Esophagus (tissue), 2 donors: ENCODE data around the gene SH2D4B. TPM values are rescaled to one million over a fixed set of nuclear protein-coding genes. Genes with fewer than 3 reads are reported as not detected.
"Not testable (repeated sequence)": the region's sequence is repeated elsewhere in the genome, so short reads cannot be mapped to it uniquely, and the experiment has no call there.

Experiments
- H3K27ac ChIP-seq, 2 donors: one replicate each; pipeline ENCODE4 v1.5.1; 2013; ENCODE audit warnings: low read depth in 2 of 2, mild to moderate bottlenecking in 2 of 2, inconsistent platforms in 1 of 2, low read length in 1 of 2, moderate library complexity in 1 of 2
- H3K27me3 ChIP-seq, 2 donors: one replicate each; pipeline ENCODE4 v1.6.1; 2013; ENCODE audit warnings: low read length in 2 of 2, control low read depth in 1 of 2, mild to moderate bottlenecking in 1 of 2; ENCODE audit not compliant: insufficient read depth in 2 of 2, control insufficient read depth in 1 of 2
- H3K36me3 ChIP-seq, 2 donors: one replicate each; pipeline ENCODE4 v1.6.1; 2013; ENCODE audit warnings: low read length in 1 of 2; ENCODE audit not compliant: control insufficient read depth in 2 of 2, insufficient read depth in 2 of 2
- H3K4me1 ChIP-seq, 2 donors: one replicate each; pipeline ENCODE4 v1.6.1; 2013; ENCODE audit warnings: low read length in 1 of 2; ENCODE audit not compliant: control insufficient read depth in 2 of 2, insufficient read depth in 2 of 2
- H3K4me3 ChIP-seq, 2 donors: one replicate each; pipeline ENCODE4 v1.5.1; 2013; ENCODE audit warnings: low read length in 2 of 2, mild to moderate bottlenecking in 2 of 2, low read depth in 1 of 2, moderate library complexity in 1 of 2
- H3K9me3 ChIP-seq, 2 donors: one replicate each; pipeline ENCODE4 v1.6.1; 2013; ENCODE audit warnings: mild to moderate bottlenecking in 2 of 2, low read depth in 1 of 2, low read length in 1 of 2, moderate library complexity in 1 of 2; ENCODE audit not compliant: control insufficient read depth in 2 of 2, insufficient read depth in 1 of 2
- WGBS, 2 donors: extraction: QIAGEN DNeasy Blood & Tissue Kit; methylation state at CpG; one replicate each; pipeline ENCODE4 v1.1.7; 2013; 5-methylcytosine and 5-hydroxymethylcytosine counted together
- polyA plus RNA-seq, 2 donors: library from polyadenylated mRNA; stranded (reverse); fragments of 200-250 nt; gene quantifications; one replicate each; pipeline ENCODE4 v1.2.3, GENCODE V29; 2013
- donor health status: healthy with polysubstance abuse.
- donor health status: Bipolar disorder and iron deficiency.

Gene SH2D4B
- polyA plus RNA-seq, 2 donors, result 0.02 TPM; not detected in 1

DNA sequence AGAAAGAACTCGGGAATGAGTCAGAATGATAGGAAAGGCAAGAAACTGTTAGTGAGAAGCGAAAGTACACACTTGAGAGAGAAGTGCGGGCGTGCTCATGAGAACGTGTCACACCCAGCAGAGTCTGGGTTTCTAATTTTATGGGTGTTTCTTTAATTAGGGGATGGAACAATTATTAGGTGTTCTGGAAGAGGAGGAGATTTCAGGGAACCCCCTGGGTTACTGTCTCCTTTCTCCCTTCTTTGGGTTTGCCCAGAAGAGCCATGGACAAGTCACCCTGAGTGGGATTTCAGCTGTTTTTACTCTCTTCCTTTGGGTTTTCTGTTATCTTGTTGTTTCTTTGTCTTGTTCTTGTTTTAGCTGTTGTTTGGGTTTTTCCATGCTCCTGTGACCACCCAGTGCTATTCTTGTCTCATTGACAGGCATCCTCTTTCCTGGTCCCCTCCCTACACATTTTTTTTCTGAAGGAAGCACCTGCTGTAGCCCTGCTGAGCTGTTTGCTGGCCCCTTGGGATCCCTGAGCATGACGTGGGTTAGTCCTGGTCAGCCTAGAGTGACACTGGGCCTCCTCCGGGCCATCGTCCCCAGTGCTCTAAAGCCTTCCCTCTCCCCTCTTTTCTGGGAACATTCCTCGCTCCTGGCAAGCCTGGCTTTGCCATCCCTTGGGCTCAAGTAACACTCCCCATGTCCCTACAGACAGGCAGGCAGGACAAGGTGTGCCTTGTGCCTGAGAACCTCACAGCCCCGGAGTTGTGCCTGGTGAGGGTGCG, 3.5 kb downstream of the SH2D4B start:
- Histone ChIP-seq H3K36me3 (no peaks in the 10 kb centered on the region), H3K27ac (no peak overlapping the region), H3K4me3 (peak overlapping the region; percentile 17 to 23), H3K27me3 (no peaks in the 10 kb centered on the region), H3K9me3 (no peaks in the 10 kb centered on the region), H3K4me1 (peaks cover 2 to 24% of the 10 kb centered on the region in 2 donors)
- 45 to 58% methylated on average over 11 of the region's 11 CpGs for WGBS, 2 donors

- H3K27me3 ChIP-seq, result no peaks in the 10 kb centered on the region
- 87% methylated on average over 4 of the region's 4 CpGs for WGBS, 2 donors
- H3K36me3 ChIP-seq, result no peaks in the 10 kb centered on the region
These were observed 4.4 kb downstream of the SH2D4B start for GRCh38 chr10:80542053-80542452.

DNA sequence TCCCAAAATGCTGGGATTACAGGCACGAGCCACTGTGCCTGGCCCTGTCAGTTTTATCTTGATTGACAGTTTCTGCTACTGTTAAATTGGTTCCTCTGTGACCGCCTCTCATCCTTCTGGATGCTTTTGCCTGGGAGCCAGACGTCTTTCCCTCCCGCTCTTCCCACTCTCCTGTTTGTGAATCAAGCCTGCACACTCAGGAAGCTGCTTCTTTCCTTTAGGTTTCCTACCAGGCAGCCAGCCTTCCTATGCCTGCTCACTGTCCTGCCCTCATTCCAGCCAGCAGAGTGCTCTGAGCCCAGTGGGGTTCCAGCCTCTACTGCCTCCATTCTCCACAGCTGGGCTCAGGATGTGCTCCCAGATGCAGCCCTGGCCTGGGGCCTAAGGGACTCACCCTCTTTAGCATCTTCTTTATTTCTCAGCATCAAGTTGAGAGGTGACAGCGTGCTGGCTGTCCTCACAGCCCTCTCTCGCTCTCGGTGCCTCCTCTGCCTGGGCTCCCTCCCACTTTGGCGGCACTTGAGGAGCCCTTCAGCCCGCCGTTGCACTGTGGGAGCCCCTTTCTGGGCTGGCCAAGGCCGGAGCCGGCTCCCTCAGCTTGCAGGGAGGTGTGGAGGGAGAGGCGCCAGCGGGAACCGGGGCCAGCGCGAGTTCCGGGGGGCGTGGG, 5.1 kb downstream of the SH2D4B start:
- no peaks in the 10 kb centered on the region for H3K9me3 ChIP-seq
- no peaks in the 10 kb centered on the region for H3K27me3 ChIP-seq
- no peaks in the 10 kb centered on the region for H3K36me3 ChIP-seq
- 93 to 94% methylated on average over 17 to 19 of the region's 19 CpGs for WGBS, 2 donors
- no peak overlapping the region for H3K27ac ChIP-seq
- H3K4me1 ChIP-seq, result peaks cover 0 to 23% of the 10 kb centered on the region in 2 donors
- no peak overlapping the region for H3K4me3 ChIP-seq

More at GRCh38 chr10:80542053-80542452, 4.4 kb downstream of the SH2D4B start:
- Histone ChIP-seq H3K4me3 (no peak overlapping the region), H3K27ac (no peak overlapping the region), H3K9me3 (no peaks in the 10 kb centered on the region), H3K4me1 (peaks cover 0 to 23% of the 10 kb centered on the region in 2 donors)

GRCh38 chr10:80543319-80543672, 5.6 kb downstream of the SH2D4B start:
- H3K27me3 ChIP-seq, H3K9me3 ChIP-seq, H3K36me3 ChIP-seq, H3K4me3 ChIP-seq, H3K27ac ChIP-seq: not testable (repeated sequence)
- peaks cover 0 to 23% of the 10 kb centered on the region in 2 donors for H3K4me1 ChIP-seq
- 96 to 99% methylated on average over 25 of the region's 25 CpGs for WGBS, 2 donors

- no peaks in the 10 kb centered on the region for H3K9me3 ChIP-seq
- H3K27me3 ChIP-seq, result no peaks in the 10 kb centered on the region
- no peaks in the 10 kb centered on the region for H3K36me3 ChIP-seq
- peaks cover 0 to 14% of the 10 kb centered on the region in 2 donors for H3K4me1 ChIP-seq
- H3K27ac ChIP-seq, result no peak overlapping the region
- 92 to 94% methylated on average over 12 of the region's 12 CpGs for WGBS, 2 donors
- H3K4me3 ChIP-seq, result no peak overlapping the region
These were observed 6.7 kb downstream of the SH2D4B start for GRCh38 chr10:80544316-80544953.

- peaks cover 0 to 7% of the 10 kb centered on the region in 2 donors for H3K4me1 ChIP-seq
- WGBS, 2 donors, result 88% methylated on average over 7 of the region's 7 CpGs
- no peak overlapping the region for H3K27ac ChIP-seq
These were observed 7.7 kb downstream of the SH2D4B start for GRCh38 chr10:80545258-80545881.

GRCh38 chr10:80552151-80552646, 14.5 kb downstream of the SH2D4B start:
- no peak overlapping the region for H3K27ac ChIP-seq
- H3K4me1 ChIP-seq, result no peaks in the 10 kb centered on the region
- H3K36me3 ChIP-seq, result no peaks in the 10 kb centered on the region
- no peaks in the 10 kb centered on the region for H3K9me3 ChIP-seq
- no peak overlapping the region for H3K4me3 ChIP-seq
- H3K27me3 ChIP-seq, result no peaks in the 10 kb centered on the region
- WGBS, 2 donors, result 29 to 59% methylated on average over 5 of the region's 5 CpGs

More at GRCh38 chr10:80545258-80545881, 7.7 kb downstream of the SH2D4B start:
- H3K27me3 ChIP-seq, result no peaks in the 10 kb centered on the region
- H3K9me3 ChIP-seq, result no peaks in the 10 kb centered on the region
- H3K36me3 ChIP-seq, result no peaks in the 10 kb centered on the region
- no peak overlapping the region for H3K4me3 ChIP-seq

DNA sequence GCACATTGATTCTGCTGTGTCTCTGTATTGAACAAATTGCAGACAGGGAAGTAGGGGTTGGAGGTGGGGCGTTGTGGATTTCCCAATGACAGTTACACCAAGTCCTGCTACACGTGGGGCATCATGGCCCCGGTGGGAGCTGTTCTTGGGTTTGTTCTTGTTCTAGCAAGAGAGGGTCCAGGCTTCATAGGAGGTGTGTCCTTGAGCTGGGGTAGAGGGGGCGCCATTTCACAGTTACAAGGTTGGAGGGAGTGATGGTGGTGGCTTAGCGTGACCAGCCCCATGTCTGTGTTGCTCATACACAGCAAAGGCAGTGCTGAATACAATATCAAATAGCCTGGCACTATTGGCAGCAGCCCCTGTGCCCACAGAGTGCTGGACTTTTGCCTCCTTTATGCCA, 15.7 kb downstream of the SH2D4B start:
- H3K27ac ChIP-seq, result no peak overlapping the region
- no peaks in the 10 kb centered on the region for H3K27me3 ChIP-seq
- no peaks in the 10 kb centered on the region for H3K4me1 ChIP-seq
- no peaks in the 10 kb centered on the region for H3K36me3 ChIP-seq
- H3K4me3 ChIP-seq, result no peak overlapping the region
- no peaks in the 10 kb centered on the region for H3K9me3 ChIP-seq
- 83 to 87% methylated on average over 5 of the region's 5 CpGs for WGBS, 2 donors

GRCh38 chr10:80554050-80554449, 16.3 kb downstream of the SH2D4B start:
- H3K9me3 ChIP-seq, result no peaks in the 10 kb centered on the region
- H3K27me3 ChIP-seq, result no peaks in the 10 kb centered on the region
- H3K4me3 ChIP-seq, result no peak overlapping the region
- no peaks in the 10 kb centered on the region for H3K4me1 ChIP-seq
- H3K27ac ChIP-seq, result no peak overlapping the region
- H3K36me3 ChIP-seq, result no peaks in the 10 kb centered on the region
- WGBS, 2 donors, result 84 to 91% methylated on average over 5 of the region's 5 CpGs
